Measurements from ENCODE around the gene ZSWIM4. TPM values are rescaled to one million over a fixed set of nuclear protein-coding genes. Genes with fewer than 3 reads are reported as not detected.
"Not testable (repeated sequence)": the region's sequence is repeated elsewhere in the genome, so short reads cannot be mapped to it uniquely, and the experiment has no call there.

The ZSWIM4 gene
- 23.7 and 26.0 TPM in 2 replicates for total RNA-seq

DNA sequence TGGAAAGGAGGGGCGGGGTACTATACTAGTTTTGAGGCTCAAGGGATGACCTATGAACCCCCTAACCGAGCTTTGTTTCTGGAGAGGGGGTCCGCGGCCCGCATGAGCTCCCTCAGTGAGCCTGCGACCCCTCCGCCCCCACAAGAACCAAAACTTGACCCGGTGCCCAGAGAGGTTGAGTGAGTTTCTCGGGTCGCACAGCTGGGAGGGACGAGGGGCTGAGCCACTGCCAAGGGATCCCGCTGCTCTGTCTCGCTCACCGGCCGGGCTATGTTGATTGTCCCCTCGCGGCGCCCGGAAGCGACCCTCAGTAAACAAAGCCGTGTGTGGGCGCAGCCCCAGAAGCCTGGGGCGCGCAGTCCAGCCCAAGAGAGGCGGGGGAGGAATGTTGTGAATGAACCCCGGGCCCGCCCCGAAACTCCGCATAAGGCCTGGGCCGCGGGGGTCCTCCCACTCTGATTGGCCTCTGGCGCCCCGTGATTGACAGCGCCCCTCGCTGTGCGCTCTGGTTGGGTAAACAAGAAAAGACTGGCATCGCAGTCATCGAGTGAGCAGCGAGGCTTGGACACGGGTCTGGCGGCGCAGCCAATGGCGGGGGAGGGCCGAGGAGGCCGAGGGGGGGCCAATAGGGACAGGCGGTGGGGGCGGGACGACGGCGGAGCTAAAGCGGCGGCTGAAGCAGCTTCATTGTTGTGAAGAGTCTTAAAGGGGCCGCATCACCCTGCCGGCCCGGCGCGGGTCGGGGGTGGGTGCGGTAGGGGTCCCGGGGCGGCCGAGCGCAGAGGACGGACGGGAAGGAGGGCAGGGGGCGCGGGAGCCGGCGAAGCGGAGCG, at the start of gene ZSWIM4:
TSS of gene ZSWIM4 (plus strand) at position 687 of the 833 bp plus-strand sequence. CDS start 206 bp downstream, outside the sequence.
- DNase-seq: peak; percentile 99

DNA sequence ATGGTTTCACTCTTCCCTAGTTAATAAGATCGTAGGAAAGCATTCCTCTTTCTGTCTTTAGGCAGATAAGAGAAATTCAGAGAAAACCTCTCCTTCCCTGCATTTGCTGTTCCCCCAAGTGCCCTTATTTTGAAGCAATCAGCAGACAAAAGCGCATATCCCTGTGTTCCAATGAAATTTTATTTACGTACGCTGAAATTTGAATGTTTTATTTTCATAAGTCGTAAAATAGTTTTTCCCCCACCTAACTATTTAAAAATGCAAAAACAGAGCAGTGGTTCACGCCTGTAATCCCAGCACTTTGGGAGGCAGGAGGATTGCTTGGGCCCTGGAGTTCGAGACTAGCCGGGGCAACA, 48.2 kb upstream of the ZSWIM4 start:
- DNase-seq: no peak

DNA sequence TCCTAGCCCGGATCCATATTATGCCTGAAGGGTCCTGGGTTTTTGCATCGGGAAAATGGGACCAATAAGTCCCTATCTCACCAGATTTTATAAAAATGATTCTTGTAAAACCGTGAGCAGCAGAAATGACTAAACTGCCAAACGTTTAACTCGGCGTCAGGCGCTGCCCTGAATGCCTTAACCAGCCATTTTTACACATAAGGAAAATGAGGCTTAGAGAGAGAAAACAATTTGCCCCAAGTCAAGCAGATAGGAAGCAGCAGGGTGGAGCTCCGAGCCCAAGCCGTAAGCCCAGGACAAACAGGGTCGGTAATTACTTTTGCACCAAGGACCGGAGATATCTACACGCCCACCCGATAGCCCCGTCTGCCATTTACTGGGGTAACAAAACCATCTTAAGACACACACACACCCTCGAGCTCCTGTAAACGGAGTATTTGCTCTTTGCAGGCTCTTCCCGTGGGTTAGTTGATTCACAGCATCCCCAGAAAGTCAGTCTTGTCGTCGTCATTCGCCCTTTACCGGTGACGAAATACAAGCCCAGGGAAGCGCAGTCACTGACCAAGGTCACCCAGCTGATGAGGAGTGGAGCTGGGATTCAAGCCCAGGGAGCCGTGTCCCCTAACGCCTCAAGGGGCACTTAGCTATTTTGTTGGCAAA, 46.9 kb upstream of the ZSWIM4 start:
- peak; percentile 60 for DNase-seq

DNA sequence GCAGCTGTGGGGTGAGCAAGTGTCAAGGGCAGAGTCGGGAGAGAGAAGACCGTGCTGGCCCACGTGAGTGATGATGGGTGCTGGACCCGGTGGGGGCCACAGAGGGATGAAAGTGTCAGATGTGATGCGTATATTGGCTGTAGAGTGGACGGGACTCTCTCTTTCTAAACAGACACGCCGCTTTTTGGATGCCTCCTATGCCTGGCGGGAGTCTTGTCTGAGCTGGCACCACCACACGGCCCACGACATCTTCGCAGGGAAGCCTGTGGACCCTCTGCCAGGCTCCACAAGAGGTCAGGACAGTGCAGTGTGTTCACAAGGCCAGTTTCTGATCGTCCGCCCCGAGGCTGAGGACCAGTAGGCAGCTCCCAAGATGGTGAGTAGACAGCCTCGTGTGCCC, 43.8 kb upstream of the ZSWIM4 start:
- no peak for DNase-seq

DNA sequence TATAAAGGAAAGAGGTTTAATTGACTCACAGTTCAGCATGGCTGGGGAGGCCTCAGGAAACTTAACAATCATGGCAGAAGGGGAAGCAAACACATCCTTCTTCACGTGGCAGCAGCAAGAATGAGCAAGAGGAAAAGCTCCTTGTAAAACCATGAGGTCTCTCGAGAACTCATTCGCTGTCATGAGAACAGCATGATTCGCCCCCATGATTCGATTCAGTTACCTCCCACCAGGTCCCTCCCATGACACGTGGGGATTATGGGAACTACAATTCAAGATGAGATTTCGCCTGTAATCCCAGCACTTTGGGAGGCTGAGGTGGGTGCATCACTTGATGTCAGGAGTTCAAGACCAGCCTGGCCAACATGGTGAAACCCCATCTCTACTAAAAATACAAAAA, 41.6 kb upstream of the ZSWIM4 start:
- DNase-seq: not testable (repeated sequence)

DNA sequence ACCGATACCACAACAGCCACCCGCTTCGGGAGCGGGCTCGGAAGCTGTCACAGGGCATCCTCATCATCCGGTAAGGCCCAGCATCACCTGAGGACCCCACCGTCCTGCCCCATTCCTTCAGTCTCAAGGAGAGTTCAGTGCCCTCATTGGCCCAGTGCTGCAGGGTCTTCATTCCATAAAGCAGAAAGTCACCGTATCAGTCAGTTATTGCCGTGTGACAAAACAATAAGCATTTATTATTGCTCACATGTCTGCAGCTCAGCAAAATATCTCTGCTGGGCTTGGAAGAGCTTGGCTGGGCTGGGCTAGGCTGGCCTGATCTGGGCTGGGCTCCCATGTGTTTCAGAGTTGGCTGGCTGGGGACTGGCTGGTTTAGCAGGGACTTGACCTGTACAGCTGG, 39.0 kb upstream of the ZSWIM4 start:
- no peak for DNase-seq

DNA sequence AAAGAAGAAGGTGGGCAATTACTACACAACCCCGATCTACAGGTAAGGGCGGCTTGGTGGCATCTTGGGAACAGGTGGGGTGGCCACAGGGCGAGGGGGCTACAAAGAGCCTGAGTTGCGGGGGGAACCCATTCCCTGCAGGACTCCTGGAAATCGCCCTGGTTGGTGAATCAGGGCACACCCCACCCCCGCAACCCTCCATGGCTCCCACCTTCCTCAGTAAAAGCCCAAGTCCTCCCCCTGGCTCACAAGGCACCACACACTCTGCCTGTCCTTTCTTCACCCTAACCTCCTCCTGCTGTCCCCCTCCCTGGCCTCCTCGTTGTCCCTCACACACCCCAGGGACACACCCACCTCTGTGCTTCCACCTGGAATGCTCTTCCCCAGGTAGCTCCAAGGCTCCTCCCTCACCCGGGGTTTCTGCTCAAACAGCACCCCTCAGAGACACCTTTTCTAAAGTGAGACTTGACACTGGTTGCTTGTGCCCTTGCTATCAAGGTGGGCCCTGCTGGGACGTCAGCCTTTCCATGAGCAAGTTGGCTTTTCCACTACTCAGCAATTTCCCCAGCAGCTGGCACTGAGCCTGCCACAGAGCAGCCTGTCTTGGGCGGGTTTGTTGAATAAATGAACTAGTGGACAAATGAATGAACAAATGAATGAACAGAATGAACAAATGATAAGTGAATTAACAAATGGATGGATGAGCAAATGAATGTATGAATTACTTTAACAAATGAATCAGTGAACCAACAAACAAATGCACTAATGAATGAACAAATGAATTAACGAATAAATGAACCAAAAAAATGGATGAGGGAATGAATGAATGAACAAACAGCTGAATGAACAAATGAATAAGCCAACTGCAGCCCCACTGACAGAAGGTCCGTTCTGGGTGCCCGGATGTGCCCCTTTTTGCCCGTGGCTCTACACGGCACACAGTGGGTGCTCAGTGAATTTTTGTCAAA, 37.2 kb upstream of the ZSWIM4 start:
- DNase-seq: no peak

DNA sequence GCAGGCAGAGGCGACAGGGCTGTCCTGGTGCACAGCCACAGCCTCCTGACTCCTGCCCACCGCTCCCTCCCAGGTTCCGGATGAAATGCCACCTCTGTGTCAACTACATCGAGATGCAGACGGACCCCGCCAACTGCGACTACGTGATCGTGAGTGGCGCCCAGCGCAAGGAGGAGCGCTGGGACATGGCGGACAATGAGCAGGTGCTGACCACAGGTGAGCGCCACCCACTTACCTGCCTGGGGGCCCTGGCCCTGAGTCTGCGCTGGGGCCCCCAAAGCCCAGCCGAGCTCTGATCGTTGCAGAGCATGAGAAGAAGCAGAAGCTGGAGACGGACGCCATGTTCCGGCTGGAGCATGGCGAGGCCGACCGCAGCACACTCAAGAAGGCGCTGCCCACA, 36.4 kb upstream of the ZSWIM4 start:
- DNase-seq: no peak

DNA sequence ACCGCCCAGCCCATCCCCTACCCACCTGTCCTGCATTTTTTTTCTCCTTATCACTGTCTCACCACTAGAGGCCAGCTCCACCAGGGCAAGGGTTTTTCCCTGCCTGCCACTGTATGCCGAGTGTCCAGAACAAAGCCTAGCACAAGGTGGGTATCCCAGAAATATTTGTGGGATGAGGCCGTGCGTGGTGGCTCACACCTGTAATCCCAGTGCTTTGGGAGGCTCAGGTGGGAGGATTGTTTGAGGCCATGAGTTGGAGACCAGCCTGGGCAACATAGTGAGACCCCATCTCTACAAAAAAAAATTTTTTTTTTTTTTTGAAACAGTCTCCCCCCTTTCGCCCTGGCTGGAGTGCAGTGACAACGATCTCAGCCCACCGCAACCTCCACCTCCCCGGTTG, 33.8 kb upstream of the ZSWIM4 start:
- DNase-seq: peak; percentile 12

DNA sequence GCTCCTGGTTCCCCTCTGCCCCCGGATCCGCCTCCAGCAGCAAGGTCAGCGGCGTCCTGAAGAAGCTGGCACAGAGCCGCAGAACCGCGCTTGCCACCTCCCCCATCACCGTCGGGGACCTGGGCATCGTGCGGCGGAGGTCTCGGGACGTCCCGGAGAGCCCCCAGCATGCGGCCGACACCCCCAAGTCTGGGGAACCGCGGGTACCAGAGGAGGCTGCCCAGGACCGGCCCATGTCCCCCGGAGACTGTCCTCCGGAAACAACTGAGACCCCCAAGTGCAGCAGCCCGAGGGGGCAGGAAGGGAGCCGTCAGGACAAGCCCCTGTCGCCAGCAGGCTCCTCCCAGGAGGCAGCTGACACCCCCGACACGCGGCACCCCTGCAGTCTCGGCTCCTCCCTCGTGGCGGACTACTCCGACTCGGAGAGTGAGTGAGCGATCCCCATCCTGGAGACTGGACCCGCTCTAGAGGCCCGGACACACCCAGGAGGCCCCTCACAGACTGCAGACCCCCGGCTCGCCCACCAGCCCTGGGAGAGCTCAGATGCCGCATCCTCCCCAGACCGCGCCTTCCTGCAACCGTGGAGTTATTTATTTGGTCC, 32.5 kb upstream of the ZSWIM4 start:
- no peak for DNase-seq

DNA sequence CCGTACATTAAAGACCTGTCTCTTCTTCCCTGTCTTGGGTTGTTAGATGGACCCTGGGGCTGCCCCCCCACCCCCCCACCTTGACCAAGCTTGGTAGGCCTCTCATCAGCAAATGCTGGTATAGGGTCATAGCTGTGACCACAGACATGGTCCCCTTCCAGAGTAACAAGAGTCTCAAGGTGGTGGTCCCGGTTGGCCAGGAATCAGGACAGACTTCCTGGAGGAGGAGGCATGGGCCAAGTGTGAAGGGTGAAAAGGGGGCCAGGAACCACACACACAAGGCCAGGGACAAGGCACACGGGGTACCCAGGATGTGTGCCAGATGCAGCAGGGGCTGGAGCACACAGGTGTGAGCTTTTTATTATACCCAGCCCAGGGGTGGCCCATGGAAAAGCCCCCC, 32.0 kb upstream of the ZSWIM4 start:
- no peak for DNase-seq

DNA sequence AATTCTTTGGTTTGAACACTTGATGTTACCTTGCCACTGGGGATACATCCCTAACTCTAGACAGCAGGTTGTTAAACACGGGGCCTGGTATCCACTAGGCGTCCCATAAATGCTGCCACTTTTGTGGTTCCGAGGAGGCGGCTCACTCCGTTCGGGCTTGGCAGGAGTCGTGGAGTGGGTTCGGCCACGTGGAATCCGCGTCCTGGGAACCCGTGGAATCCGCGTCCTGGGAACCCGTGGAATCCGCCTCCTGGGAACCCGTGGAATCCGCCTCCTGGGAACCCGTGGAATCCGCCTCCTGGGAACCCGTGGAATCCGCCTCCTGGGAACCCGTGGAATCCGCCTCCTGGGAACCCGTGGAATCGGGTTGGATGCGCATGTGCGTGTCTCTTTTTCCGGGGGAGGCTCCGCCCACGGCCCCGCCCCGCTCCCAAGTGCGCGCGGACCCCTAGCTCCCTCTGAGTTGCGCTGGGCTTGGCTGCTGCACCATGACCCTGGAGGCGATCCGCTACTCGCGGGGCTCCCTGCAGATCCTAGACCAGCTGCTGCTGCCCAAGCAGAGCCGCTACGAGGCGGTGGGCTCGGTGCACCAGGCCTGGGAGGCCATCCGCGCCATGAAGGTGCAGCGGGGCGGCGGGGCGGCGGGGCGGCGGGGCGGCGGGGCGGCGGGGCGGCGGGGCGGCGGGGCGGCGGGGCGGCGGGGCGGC, 31.0 kb upstream of the ZSWIM4 start, which contains the start of gene MRI1:
TSS of gene MRI1 (plus strand) at position 422 of the 707 bp plus-strand sequence. CDS start at position 489, 67 bp downstream.
- peak; percentile 76 for DNase-seq

DNA sequence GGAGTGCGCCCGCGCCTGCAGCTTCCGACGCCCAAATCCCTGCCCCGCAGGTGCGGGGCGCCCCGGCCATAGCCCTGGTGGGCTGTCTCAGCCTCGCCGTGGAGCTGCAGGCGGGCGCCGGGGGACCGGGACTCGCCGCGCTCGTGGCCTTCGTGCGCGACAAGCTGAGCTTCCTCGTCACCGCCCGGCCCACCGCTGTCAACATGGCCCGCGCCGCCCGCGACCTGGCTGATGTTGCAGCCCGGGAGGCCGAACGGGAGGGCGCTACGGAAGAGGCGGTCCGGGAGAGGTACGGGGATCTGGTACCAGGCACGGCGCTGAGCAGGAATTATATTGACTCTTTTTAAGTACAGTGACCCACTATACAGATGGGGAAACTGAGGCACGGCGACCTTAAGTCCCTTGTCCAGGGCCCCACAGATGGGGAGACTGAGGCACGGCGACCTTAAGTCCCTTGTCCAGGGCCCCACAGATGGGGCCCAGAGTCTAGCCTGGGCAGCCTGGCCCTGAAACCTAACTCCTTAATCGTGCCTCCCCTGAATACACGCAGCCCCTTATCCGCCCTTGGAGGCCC, 30.3 kb upstream of the ZSWIM4 start:
- DNase-seq: peak; percentile 36

DNA sequence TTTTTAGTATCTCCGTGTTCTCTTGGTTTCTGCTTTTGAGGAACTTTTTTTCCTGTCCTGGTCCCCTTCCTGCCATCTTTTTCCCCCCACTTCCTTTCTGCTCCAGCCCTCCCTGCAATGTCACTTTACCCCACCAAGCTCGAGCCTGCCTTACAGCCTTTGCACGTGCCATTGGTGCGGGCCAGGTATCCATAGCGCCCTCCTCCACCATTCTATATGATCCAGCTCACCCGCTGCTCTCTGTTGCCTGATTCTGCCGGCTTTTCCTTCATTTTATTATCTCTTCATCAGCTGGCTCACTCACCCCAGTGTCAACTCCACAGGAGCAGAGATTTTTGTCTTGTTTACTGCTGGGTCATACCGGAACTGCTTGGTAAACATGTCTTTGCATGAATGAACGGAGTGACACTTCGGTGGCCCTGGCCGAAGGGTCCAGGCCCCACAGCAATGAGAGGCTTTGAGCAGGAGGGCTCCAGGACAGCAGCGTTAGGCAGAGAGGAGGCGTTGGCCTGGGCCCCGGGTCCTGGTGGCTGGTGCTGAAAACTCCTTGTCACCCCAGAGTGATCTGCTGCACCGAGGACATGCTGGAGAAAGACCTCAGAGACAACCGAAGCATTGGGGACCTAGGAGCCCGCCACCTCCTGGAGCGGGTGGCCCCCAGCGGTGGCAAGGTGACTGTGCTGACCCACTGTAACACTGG, 29.7 kb upstream of the ZSWIM4 start:
- DNase-seq: no peak

DNA sequence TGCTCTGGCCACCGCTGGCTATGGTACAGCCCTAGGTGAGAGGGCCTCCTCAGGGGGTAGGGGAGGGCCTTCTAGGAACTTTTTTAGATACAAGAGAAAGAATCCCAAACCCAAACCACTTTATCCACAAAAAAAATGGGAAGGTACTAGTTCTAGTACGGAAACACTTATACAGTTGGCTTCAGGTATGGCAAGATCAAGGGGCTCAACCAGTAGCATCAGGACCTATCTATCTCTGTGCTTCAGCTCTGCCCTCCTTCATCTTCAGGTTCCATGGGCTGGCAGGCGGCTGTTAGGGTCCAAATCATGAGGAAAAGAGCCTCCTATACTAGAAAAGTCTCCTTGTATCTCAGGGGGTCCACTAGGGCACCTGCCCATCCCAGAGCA, 29.2 kb upstream of the ZSWIM4 start:
- DNase-seq: no peak

DNA sequence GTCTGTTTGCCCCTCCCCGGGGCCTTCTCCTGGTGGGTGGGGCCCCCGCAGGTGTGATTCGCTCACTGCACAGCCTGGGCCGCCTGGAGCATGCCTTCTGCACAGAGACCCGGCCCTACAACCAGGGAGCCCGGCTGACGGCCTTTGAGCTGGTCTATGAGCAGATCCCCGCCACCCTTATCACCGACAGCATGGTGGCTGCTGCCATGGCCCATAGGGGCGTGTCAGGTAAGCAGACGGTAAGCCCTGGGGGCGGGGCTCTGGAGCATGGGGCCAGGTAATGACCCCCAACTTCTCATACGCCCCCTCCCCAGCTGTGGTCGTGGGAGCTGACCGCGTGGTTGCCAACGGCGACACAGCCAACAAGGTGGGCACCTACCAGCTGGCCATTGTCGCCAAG, 26.7 kb upstream of the ZSWIM4 start:
- no peak for DNase-seq

DNA sequence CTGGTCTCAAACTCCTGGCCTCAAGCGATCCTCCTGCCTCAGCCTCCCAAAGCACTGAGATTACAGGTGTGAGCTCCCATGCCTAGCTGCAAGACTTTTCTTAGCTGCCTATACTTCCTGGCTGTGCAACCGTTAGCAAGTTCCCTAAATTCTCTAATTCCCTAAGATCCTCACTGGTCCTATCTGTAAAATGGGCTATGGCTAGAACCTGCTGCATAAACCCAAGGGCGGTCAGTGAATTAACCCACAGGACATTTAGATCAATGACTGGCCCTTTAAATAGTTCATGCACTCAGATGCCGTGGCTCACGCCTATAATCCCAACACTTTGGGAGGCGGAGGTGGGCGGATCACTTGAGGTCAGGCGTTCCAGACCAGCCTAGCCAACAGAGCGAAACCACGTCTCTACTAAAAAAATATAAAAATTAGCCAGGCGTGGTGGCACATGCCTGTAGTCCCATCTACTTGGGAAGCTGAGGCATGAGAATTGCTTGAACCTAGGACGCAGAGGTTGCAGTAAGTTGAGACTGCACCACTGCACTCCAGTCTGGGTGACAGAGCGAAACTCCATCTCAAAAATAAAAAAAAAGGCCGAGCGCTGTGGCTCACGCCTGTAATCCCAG, 25.1 kb upstream of the ZSWIM4 start:
- DNase-seq: no peak

DNA sequence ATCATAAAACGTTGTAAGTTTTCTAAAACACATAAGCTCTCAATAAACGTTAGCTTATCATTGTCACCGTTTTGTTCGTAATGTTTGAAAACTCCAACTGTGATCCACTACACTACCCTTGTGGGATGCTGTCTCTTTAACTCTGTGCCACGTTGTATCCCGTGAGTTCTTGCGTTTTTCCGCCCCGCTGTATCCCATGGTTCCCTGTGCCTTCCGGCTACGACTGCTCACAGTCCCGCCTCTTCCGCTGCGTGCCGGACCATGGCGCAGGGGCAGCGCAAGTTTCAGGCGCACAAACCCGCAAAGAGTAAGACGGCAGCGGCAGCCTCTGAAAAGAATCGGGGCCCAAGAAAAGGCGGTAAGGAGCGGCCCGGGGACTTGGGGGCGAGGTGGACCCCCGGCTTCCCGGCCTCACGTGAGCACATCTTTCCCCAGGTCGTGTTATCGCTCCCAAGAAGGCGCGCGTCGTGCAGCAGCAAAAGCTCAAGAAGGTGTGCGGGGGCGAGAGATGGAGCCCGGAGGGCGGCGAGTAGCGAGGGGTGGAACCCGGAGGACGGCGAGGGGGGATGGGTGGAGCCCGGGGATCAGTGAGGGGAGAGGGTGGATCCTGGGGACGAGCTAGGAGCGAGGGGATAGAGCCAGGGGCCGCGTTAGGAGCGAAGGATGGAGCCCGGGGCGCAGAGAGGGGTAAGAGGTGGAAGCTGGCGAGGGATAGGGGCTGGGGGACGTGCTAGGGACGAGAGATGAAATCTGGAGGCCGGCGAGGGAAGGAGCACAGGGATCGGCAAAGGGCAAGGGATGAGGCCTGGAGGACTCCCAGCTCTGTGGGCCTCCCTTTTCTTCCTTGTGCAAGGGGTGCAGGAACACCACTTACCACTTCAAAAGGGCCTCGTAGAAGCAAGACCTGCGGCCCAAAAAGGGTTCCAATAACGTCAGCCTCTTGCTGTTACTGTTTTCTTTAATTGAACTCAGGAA, 20.7 kb upstream of the ZSWIM4 start, which contains the start of gene C19orf53:
TSS of gene C19orf53 (plus strand) at position 240 of the 975 bp plus-strand sequence. CDS start at position 262, 22 bp downstream.
- peak; percentile 96 for DNase-seq

DNA sequence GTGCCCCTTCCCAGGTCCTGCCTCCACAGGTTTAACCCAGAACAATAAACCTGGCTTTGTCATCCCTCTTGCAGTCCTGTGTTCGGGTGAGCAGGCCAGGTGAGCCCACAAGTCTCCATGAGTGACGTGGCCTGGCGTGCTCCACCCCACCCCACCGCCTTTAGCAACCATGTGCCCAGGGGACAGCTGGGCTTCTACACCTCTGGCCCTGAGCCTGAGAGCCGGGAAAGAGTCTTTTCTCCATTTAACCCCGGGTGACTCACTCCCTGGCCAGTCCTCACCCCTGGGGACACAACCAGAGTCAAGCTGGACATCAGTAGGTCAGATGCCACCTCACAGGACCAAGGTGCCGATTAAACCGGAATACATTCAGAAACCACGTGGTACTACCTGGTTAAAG, 16.8 kb upstream of the ZSWIM4 start:
- no peak for DNase-seq

Measured in dermis blood vessel endothelial cell (primary cell).